Erythroblast (primary cell): ENCODE measurements around the gene CUX1.
"Not testable (repeated sequence)": the region's sequence is repeated elsewhere in the genome, so short reads cannot be mapped to it uniquely, and the experiment has no call there.

Experiments used
- GATA1 ChIP-seq: IDR thresholded peaks from 2 replicates; pipeline ENCODE4 v1.6.1; 2011; ENCODE audit warnings: low read depth, mild to moderate bottlenecking, control low read depth, low read length, moderate library complexity
- POLR2A ChIP-seq: IDR thresholded peaks from 2 replicates; pipeline ENCODE4 v1.6.1; 2011; ENCODE audit warnings: mild to moderate bottlenecking, low read length

- not testable (repeated sequence) for TF ChIP-seq POLR2A, GATA1
Measured at GRCh38 chr7:101822632-101823031, 5.2 kb downstream of the CUX1 start.
